BE2C (cell line): Measurements from ENCODE around the gene ZBTB7A.

Experiments used
- DNase-seq: peaks from one replicate; pipeline ENCODE4 v3.0.0-alpha.2; 2020
- H3K27me3 ChIP-seq: fragments of 250-450 bp; sonication (Bioruptor Pico); 2 replicates; pipeline ENCODE4 v1.5.1; 2020; ENCODE audit warnings: mild to moderate bottlenecking
- H3K36me3 ChIP-seq: fragments of 250-450 bp; sonication (Bioruptor Pico); 2 replicates; pipeline ENCODE4 v1.5.1; 2020; ENCODE audit warnings: mild to moderate bottlenecking
- H3K4me1 ChIP-seq: fragments of 250-450 bp; sonication (Bioruptor Pico); 2 replicates; pipeline ENCODE4 v1.5.1; 2020
- H3K4me3 ChIP-seq: 2 replicates; pipeline ENCODE4 v1.5.1; 2011; ENCODE audit warnings: low read depth, low read length
- H3K9me3 ChIP-seq: fragments of 250-450 bp; sonication (Bioruptor Pico); 2 replicates; pipeline ENCODE4 v1.5.1; 2020
- CTCF ChIP-seq: IDR thresholded peaks from 2 replicates; pipeline ENCODE4 v1.5.1; 2012; ENCODE audit warnings: mild to moderate bottlenecking, low read depth, low read length

ZBTB7A gene

DNA sequence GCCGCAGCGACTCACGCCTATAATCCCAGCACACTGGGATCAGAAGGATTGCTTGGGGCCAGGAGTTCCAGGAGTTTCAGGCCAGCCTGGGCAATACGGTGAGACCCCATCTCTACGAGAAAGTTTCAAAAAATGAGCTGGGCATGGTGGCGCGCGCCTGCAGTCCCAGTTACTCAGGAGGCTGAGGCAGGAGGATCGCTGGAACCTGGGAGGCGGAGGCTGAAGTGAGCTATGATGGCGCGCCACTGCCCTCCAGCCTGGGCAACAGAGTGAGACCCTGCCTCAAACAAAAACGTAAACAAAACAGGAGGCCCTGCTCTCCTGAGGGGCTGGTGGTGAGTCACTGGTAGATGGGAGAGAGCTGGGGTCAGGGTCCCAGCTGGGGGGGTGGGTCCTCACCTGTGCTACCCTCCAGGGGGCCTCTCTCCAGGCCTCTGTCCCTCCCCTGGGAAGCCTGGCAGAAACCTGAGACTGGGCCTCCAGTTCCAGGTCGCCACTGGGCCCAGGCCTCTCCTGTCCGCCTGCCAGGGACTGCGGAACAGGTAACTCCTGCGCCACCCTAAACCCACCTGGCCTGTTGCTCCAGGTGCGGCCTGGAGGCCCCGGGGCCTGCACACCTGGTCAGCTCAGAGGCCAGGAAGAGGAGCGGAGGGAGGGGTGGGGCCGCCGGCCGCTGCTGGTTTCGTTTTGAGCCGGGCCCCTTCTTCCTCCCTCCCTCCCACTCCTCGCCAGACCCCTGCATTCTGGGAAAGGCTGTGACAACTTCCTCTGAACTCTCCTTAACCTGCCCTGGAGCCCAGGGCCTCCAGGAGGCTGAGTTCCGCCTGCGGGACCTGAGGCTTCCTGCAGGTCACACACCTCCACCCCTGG, 17.2 kb upstream of the ZBTB7A start:
- H3K27me3 ChIP-seq = no peaks in the 10 kb centered on the region
- H3K4me1 ChIP-seq = no peaks in the 10 kb centered on the region
- TF ChIP-seq CTCF = no peak
- no peak for DNase-seq
- H3K36me3 ChIP-seq = no peaks in the 10 kb centered on the region
- H3K9me3 ChIP-seq = no peaks in the 10 kb centered on the region; the same call in 1 of the 2 replicates
- no peak overlapping the region for H3K4me3 ChIP-seq

DNA sequence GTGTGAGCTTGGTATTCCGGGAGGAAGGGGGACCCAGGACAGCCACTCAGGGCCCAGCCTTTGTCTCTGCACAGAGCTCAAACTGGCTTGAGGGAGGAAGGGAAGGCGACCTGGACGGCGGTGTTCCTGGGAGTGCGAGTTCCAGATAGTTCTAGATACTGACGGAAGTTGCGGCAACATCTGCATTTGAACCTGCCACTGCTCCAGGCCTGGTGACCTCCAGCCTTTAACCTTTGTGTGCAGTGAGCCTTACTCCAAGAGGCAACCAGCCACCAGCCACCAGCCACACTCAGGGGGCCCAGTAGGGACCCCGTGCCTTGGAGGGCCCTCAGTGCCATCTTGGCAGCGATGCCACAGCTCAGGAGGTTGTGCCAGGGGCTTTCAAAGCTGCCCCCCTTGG, 15.5 kb upstream of the ZBTB7A start:
- no peaks in the 10 kb centered on the region; the same call in 1 of the 2 replicates for H3K9me3 ChIP-seq
- no peak overlapping the region for H3K4me3 ChIP-seq
- no peak for TF ChIP-seq CTCF
- H3K4me1 ChIP-seq = no peaks in the 10 kb centered on the region
- no peaks in the 10 kb centered on the region for H3K36me3 ChIP-seq
- no peaks in the 10 kb centered on the region for H3K27me3 ChIP-seq
- DNase-seq = no peak

DNA sequence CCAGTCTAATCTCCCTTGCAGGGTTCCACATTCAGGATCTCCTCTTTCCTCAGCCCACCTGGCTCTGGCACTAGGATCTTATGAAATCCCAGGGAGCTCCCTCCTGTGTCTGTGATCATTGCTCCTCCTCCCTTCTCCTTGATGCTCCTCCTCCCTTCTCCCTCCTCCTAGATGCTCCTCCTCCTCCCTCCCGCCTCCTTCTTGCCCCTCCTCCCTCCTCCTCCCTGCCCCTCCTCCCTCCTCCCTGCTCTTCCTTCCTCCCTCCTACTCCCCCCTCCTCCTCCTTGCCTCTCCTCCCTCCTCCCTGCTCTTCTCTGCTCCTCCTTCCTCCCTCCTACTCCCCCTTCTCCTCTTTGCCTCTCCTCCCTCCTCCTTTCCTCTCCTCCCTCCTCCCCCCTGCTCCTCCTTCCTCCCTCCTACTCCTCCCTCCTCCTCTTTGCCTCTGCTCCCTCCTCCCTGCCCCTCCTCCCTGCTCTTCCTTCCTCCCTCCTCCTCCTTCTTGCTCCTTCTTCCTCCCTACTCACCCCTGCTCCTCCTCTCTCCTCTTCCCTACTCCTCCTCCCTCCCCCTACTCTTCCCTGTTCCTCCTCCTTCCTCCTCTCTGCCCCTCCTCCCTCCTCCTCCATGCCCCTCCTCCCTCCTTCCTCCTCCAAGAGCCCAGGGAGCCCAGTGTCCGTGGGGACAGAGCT, 14.9 kb upstream of the ZBTB7A start:
- TF ChIP-seq CTCF = no peak
- no peaks in the 10 kb centered on the region for H3K27me3 ChIP-seq
- H3K4me1 ChIP-seq = no peaks in the 10 kb centered on the region
- H3K4me3 ChIP-seq = no peak overlapping the region
- no peaks in the 10 kb centered on the region for H3K36me3 ChIP-seq
- DNase-seq = no peak
- H3K9me3 ChIP-seq = no peaks in the 10 kb centered on the region; the same call in 1 of the 2 replicates

DNA sequence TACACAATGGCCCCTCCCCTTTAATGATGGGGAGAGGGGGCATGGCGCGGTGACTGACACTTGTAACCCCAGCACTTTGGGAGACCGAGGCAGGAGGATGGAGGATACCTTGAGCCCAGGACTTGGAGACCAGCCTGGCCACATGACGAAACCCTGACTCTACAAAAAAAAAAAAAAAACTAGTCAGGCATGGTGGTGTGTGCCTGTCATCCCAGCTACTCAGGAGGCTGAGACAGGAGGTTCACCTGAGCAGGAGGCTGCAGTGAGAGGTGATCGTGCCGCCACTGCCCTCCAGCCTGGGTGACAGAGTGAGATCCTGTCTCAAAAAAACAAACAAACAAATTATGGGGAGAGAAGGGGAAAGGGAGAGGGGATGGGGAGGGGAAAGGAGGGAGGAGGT, 13.8 kb upstream of the ZBTB7A start:
- Histone ChIP-seq H3K4me1 (no peaks in the 10 kb centered on the region), H3K27me3 (no peaks in the 10 kb centered on the region)

DNA sequence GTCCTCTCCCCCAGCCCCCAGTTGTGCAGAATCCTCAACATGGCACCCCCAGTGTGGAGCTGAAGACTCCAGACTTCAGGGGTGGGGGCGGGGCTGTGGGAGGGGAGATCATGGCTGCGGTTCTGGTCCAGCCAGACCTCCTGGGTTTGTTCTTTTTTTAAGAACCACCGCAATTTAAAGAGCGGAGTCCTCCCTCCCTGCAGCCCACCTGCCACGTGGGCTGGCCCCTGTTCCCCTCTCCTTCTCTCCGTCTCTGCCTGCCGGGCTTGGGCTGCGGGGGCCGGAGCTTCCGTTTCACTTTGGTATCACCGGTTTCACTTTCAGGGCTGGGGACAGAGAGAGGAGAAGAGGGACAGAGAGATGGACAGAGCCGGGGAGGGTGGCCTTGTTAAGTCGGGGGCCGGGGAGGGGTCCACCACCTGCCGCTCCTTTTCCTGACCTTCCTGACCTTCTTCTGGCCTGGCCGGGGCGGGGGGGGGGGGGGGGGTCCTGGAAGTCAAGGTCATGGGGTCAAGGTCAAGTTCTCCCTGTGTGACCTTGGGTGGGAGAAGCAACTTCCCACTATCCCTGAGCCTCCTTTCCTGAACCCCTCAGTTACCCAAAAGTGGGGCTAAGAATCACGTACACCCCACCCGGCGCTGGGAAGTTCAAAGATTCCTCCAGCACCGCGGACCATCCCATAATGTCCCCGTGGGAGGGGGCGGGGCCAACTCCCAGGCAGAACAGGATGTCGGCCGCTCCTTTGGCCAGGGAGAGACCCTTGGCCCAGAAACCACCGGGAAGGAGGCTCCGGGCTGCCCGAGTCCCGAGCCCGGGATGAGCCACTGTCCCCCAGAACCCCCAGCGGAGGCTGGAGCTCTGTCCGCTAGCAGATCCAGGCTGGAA, 11.3 kb upstream of the ZBTB7A start:
- no peak overlapping the region for H3K4me3 ChIP-seq
- H3K27me3 ChIP-seq = no peaks in the 10 kb centered on the region
- no peak for DNase-seq
- H3K4me1 ChIP-seq = no peaks in the 10 kb centered on the region
- no peak for TF ChIP-seq CTCF
- H3K36me3 ChIP-seq = no peaks in the 10 kb centered on the region
- H3K9me3 ChIP-seq = no peaks in the 10 kb centered on the region; the same call in 1 of the 2 replicates

More for the DNA sequence above, 13.8 kb upstream of the ZBTB7A start:
- H3K9me3 ChIP-seq = no peaks in the 10 kb centered on the region; the same call in 1 of the 2 replicates
- no peak overlapping the region for H3K4me3 ChIP-seq
- H3K36me3 ChIP-seq = no peaks in the 10 kb centered on the region
- DNase-seq = no peak
- no peak for TF ChIP-seq CTCF
